AG04450 (cell line): ENCODE measurements around the gene SP2. TPM values are rescaled to one million over a fixed set of nuclear protein-coding genes. Genes with fewer than 3 reads are reported as not detected.

Experiments used
- CTCF ChIA-PET: fragments of 300-600, 350-600 bp; formaldehyde crosslinking; extraction: SDS; loops from one replicate; lab custom pipeline; 2022; ENCODE audit warnings: antibody characterized with exemption, inconsistent platforms; lab: Charles Lee
- POLR2A ChIA-PET: fragments of 350-600 bp; formaldehyde crosslinking; extraction: SDS; loops from one replicate; lab custom pipeline; 2021; ENCODE audit warnings: antibody characterized with exemption, inconsistent platforms; lab: Yijun Ruan, JAX
- DNase-seq: peaks from one replicate; pipeline ENCODE4 v3.0.0-alpha.2; 2011; ENCODE audit warnings: low read depth, low spot score
- H3K27ac ChIP-seq: one replicate; pipeline ENCODE4 v1.5.1; 2012; ENCODE audit warnings: low read depth, low read length, control low read depth
- H3K27me3 ChIP-seq: one replicate; pipeline ENCODE4 v1.6.0; 2012; ENCODE audit warnings: low read length; ENCODE audit not compliant: control insufficient read depth, insufficient read depth
- H3K4me3 ChIP-seq: 2 replicates; pipeline ENCODE4 v1.5.1; 2011; ENCODE audit warnings: mild to moderate bottlenecking, low read depth, low read length, control low read depth
- H3K9me3 ChIP-seq: 2 replicates; pipeline ENCODE4 v1.5.1; 2012; ENCODE audit warnings: low read length; ENCODE audit not compliant: control insufficient read depth, insufficient read depth
- CTCF ChIP-seq: IDR thresholded peaks from 2 replicates; pipeline ENCODE4 v1.5.1; 2011; ENCODE audit warnings: low read depth, low read length, control low read depth, inconsistent platforms
- polyA plus RNA-seq: library from polyadenylated mRNA; depleted of rRNA; stranded (reverse); fragments of >200 nt; gene quantifications from 2 replicates; pipeline ENCODE4 v1.2.3, GENCODE V29; 2011

The SP2 gene
- polyA plus RNA-seq, 1 experiment = 2.7 TPM

- TF ChIP-seq CTCF = no peak
- Histone ChIP-seq H3K4me3 (no peak overlapping the region), H3K9me3 (no peaks in the 10 kb centered on the region), H3K27ac (no peak overlapping the region), H3K27me3 (no peaks in the 10 kb centered on the region)
- POLR2A ChIA-PET = no interaction called here
- CTCF ChIA-PET = interaction anchor here (1.3 kb wide), 1 partner anchor 9 kb away, joined by 4 read pairs; no protein-coding TSS in a partner anchor
- DNase-seq = no peak
Observed at GRCh38 chr17:47937941-47938340, 41.9 kb downstream of the SP2 start.

GRCh38 chr17:47941246-47942095 is 45.4 kb downstream of the SP2 start, which contains the start of gene PNPO:
Gene PNPO, plus strand, starts transcription at chr17:47941571. Its CDS starts 105 bp downstream, at chr17:47941676.
- POLR2A ChIA-PET = interaction anchor here (0.6 kb wide), 1 partner anchor 39 kb away, joined by 3 read pairs; no protein-coding TSS in a partner anchor
- TF ChIP-seq CTCF = no peak
- Histone ChIP-seq H3K27me3 (no peaks in the 10 kb centered on the region), H3K27ac (peak within 1 kb of the TSS; percentile 47), H3K4me3 (peak within 1 kb of the TSS; percentile 87), H3K9me3 (no peaks in the 10 kb centered on the region)
- CTCF ChIA-PET = interaction anchor here (0.9 to 2.3 kb wide), 5 partner anchors 8 to 77 kb away, joined by 3 to 18 read pairs (median 6); partner anchors contain the start of gene CDK5RAP3
- DNase-seq = peak; percentile 93

GRCh38 chr17:47942096-47942510 is 46.1 kb downstream of the SP2 start:
- H3K27me3 ChIP-seq = no peaks in the 10 kb centered on the region
- no peak for DNase-seq
- no peak for TF ChIP-seq CTCF
- peak overlapping the region; percentile 87 for H3K4me3 ChIP-seq
- POLR2A ChIA-PET = no interaction called here
- no peaks in the 10 kb centered on the region for H3K9me3 ChIP-seq
- H3K27ac ChIP-seq = peak overlapping the region; percentile 47
- CTCF ChIA-PET = interaction anchor here (1.4 to 1.6 kb wide), 2 partner anchors 37 to 76 kb away, joined by 6 to 10 read pairs; no protein-coding TSS in a partner anchor

- Histone ChIP-seq H3K27me3 (no peaks in the 10 kb centered on the region), H3K9me3 (no peaks in the 10 kb centered on the region), H3K27ac (no peak overlapping the region), H3K4me3 (peak overlapping the region; percentile 87; the same call in 1 of the 2 replicates)
- DNase-seq = no peak
- ChIA-PET CTCF (interaction anchor here (1.6 kb wide), 1 partner anchor 76 kb away, joined by 10 read pairs; no protein-coding TSS in a partner anchor), POLR2A (no interaction called here)
- TF ChIP-seq CTCF = no peak
Observed at GRCh38 chr17:47942568-47942967, 46.5 kb downstream of the SP2 start.

- no peak for TF ChIP-seq CTCF
- no peaks in the 10 kb centered on the region for H3K9me3 ChIP-seq
- CTCF ChIA-PET = interaction anchor here (1.4 to 8.3 kb wide), 3 partner anchors 9 to 71 kb away, joined by 3 to 180 read pairs (median 125); partner anchors contain the start of gene CDK5RAP3
- DNase-seq = no peak
- H3K4me3 ChIP-seq = no peak overlapping the region
- no peaks in the 10 kb centered on the region for H3K27me3 ChIP-seq
- H3K27ac ChIP-seq = no peak overlapping the region
- POLR2A ChIA-PET = no interaction called here
Observed at GRCh38 chr17:47945080-47945479, 49.0 kb downstream of the SP2 start.
